ENCODE results near the gene FRMD4B.

FRMD4B gene

GRCh38 chr3:69260216-69260787 lies 125.6 kb downstream of the FRMD4B start:
- H3K27ac ChIP-seq (ENCODE audit: low read depth, low read length): no peak overlapping the region
- no peaks in the 10 kb centered on the region for H3K4me1 ChIP-seq (ENCODE audit: control insufficient read depth in 5 of 5, insufficient read depth in 5 of 5, low read length in 5 of 5)
- no peak overlapping the region for H3K4me3 ChIP-seq (ENCODE audit: low read depth in 1 of 5, low read length in 5 of 5)
- H3K9ac ChIP-seq (ENCODE audit: low read length in 5 of 5): no peak overlapping the region
- no peaks in the 10 kb centered on the region for H3K9me3 ChIP-seq (ENCODE audit: control insufficient read depth in 5 of 5, low read length in 5 of 5)
- H3K27me3 ChIP-seq (ENCODE audit: control insufficient read depth in 5 of 5, insufficient read depth in 4 of 5, low read length in 5 of 5): no peaks in the 10 kb centered on the region
- peaks cover 0 to 2% (median 0%) of the 10 kb centered on the region in 5 donors for H3K36me3 ChIP-seq (ENCODE audit: control insufficient read depth in 5 of 5, insufficient read depth in 5 of 5, low read length in 5 of 5)

- Histone ChIP-seq H3K4me3 (ENCODE audit: low read depth in 1 of 5, low read length in 5 of 5) (no peak overlapping the region), H3K36me3 (ENCODE audit: control insufficient read depth in 5 of 5, insufficient read depth in 5 of 5, low read length in 5 of 5) (peaks cover 0 to 4% (median 0%) of the 10 kb centered on the region in 5 donors), H3K9me3 (ENCODE audit: control insufficient read depth in 5 of 5, low read length in 5 of 5) (no peaks in the 10 kb centered on the region), H3K9ac (ENCODE audit: low read length in 5 of 5) (no peak overlapping the region), H3K27me3 (ENCODE audit: control insufficient read depth in 5 of 5, insufficient read depth in 4 of 5, low read length in 5 of 5) (no peaks in the 10 kb centered on the region), H3K4me1 (ENCODE audit: control insufficient read depth in 5 of 5, insufficient read depth in 5 of 5, low read length in 5 of 5) (no peaks in the 10 kb centered on the region), H3K27ac (ENCODE audit: low read depth, low read length) (no peak overlapping the region)
These were observed 126.8 kb downstream of the FRMD4B start for GRCh38 chr3:69259125-69259524.

DNA sequence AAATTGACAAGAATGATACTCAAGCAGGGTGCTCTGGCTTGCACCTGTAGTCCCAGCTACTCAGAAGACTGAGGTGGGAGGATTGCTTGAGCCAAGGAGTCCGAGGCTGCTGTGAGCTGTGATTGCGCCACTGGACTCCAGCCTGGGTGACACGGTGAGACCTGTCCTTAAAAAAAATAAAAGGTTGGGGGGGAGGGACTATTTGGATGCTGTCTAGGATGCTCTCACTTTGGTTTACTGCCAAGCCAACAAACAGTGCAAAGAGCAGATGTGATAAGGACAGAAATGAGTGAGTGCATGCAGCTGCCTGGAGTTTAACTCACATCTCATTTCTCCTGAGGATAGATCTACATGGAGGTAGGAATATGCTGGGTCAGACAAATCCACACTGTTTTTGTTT lies 130.0 kb downstream of the FRMD4B start:
- Histone ChIP-seq H3K9me3 (ENCODE audit: control insufficient read depth in 5 of 5, low read length in 5 of 5) (no peaks in the 10 kb centered on the region), H3K9ac (ENCODE audit: low read length in 5 of 5) (no peak overlapping the region), H3K4me3 (ENCODE audit: low read depth in 1 of 5, low read length in 5 of 5) (no peak overlapping the region), H3K4me1 (ENCODE audit: control insufficient read depth in 5 of 5, insufficient read depth in 5 of 5, low read length in 5 of 5) (no peaks in the 10 kb centered on the region), H3K36me3 (ENCODE audit: control insufficient read depth in 5 of 5, insufficient read depth in 5 of 5, low read length in 5 of 5) (peaks cover 0 to 4% (median 0%) of the 10 kb centered on the region in 5 donors), H3K27ac (ENCODE audit: low read depth, low read length) (no peak overlapping the region), H3K27me3 (ENCODE audit: control insufficient read depth in 5 of 5, insufficient read depth in 4 of 5, low read length in 5 of 5) (no peaks in the 10 kb centered on the region)

- Histone ChIP-seq H3K4me1 (ENCODE audit: control insufficient read depth in 5 of 5, insufficient read depth in 5 of 5, low read length in 5 of 5) (no peaks in the 10 kb centered on the region), H3K27ac (ENCODE audit: low read depth, low read length) (no peak overlapping the region), H3K4me3 (ENCODE audit: low read depth in 1 of 5, low read length in 5 of 5) (no peak overlapping the region), H3K27me3 (ENCODE audit: control insufficient read depth in 5 of 5, insufficient read depth in 4 of 5, low read length in 5 of 5) (no peaks in the 10 kb centered on the region), H3K9me3 (ENCODE audit: control insufficient read depth in 5 of 5, low read length in 5 of 5) (no peaks in the 10 kb centered on the region), H3K36me3 (ENCODE audit: control insufficient read depth in 5 of 5, insufficient read depth in 5 of 5, low read length in 5 of 5) (peaks cover 0 to 4% (median 0%) of the 10 kb centered on the region in 5 donors), H3K9ac (ENCODE audit: low read length in 5 of 5) (no peak overlapping the region)
These were observed 131.5 kb downstream of the FRMD4B start for GRCh38 chr3:69254351-69254750.

GRCh38 chr3:69252631-69253030 lies 133.3 kb downstream of the FRMD4B start:
- Histone ChIP-seq H3K9ac (ENCODE audit: low read length in 5 of 5) (no peak overlapping the region), H3K4me1 (ENCODE audit: control insufficient read depth in 5 of 5, insufficient read depth in 5 of 5, low read length in 5 of 5) (no peaks in the 10 kb centered on the region), H3K27ac (ENCODE audit: low read depth, low read length) (no peak overlapping the region), H3K4me3 (ENCODE audit: low read depth in 1 of 5, low read length in 5 of 5) (no peak overlapping the region), H3K36me3 (ENCODE audit: control insufficient read depth in 5 of 5, insufficient read depth in 5 of 5, low read length in 5 of 5) (peaks cover 0 to 8% (median 0%) of the 10 kb centered on the region in 5 donors), H3K27me3 (ENCODE audit: control insufficient read depth in 5 of 5, insufficient read depth in 4 of 5, low read length in 5 of 5) (no peaks in the 10 kb centered on the region), H3K9me3 (ENCODE audit: control insufficient read depth in 5 of 5, low read length in 5 of 5) (no peaks in the 10 kb centered on the region)

DNA sequence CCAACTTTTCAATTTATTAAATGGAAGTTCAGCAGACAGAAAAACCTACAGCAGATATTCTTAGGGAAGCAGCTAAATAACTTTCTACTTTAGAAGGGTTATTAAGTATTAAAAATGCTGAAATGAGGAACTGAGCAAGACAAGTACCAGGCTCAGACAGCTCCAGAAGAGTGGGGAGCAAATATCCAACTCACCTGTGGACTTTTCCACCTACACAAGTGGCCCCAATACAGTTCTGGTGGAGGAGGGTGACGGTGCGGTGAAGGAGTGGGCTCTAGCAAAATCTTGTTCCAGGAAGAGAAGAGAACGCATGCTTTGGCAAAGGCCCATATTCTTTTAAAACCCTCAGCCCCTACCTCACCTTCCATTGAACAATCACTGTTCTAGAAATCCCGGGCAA lies 133.7 kb downstream of the FRMD4B start:
- no peaks in the 10 kb centered on the region for H3K4me1 ChIP-seq (ENCODE audit: control insufficient read depth in 5 of 5, insufficient read depth in 5 of 5, low read length in 5 of 5)
- no peaks in the 10 kb centered on the region for H3K27me3 ChIP-seq (ENCODE audit: control insufficient read depth in 5 of 5, insufficient read depth in 4 of 5, low read length in 5 of 5)
- no peak overlapping the region for H3K27ac ChIP-seq (ENCODE audit: low read depth, low read length)
- H3K36me3 ChIP-seq (ENCODE audit: control insufficient read depth in 5 of 5, insufficient read depth in 5 of 5, low read length in 5 of 5): peaks cover 0 to 8% (median 0%) of the 10 kb centered on the region in 5 donors
- H3K9ac ChIP-seq (ENCODE audit: low read length in 5 of 5): no peak overlapping the region
- no peaks in the 10 kb centered on the region for H3K9me3 ChIP-seq (ENCODE audit: control insufficient read depth in 5 of 5, low read length in 5 of 5)
- no peak overlapping the region for H3K4me3 ChIP-seq (ENCODE audit: low read depth in 1 of 5, low read length in 5 of 5)

DNA sequence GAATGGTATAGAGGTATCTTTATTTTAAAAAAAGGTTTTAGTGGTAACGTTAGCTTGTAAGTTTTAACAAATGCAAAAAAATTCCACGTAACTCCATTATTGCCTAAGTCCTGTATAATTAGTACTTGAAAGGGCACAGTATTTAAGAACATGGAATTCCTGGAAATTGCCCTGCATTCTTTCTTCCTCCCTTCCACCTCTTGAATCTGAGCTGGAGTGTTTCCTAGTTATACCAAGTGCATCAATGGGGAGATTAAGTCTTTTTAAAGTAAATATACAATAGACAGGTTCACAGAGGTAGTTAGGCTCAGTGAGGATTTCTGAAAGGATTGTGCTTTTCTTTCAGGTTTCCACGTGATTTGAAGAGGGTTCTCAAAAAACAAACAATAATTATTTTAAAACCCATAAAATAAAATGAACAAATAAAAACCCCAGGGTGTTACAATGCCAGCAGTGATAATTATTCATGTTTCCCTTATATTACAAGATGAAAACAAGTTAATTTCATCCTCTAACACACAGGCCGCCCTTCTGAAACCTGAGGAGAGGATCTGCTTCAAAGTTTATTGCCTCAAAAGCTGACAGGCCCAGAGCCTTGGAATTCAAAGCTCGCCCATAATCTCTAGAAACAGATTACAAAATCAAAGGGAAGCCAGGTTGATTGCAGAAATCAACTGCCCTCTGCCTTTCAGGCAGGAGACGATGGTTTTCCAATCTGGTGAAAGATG lies 134.6 kb downstream of the FRMD4B start:
- H3K27ac ChIP-seq (ENCODE audit: low read depth, low read length): no peak overlapping the region
- H3K4me1 ChIP-seq (ENCODE audit: control insufficient read depth in 5 of 5, insufficient read depth in 5 of 5, low read length in 5 of 5): no peaks in the 10 kb centered on the region
- peaks cover 0 to 8% (median 0%) of the 10 kb centered on the region in 5 donors for H3K36me3 ChIP-seq (ENCODE audit: control insufficient read depth in 5 of 5, insufficient read depth in 5 of 5, low read length in 5 of 5)
- no peak overlapping the region for H3K9ac ChIP-seq (ENCODE audit: low read length in 5 of 5)
- H3K4me3 ChIP-seq (ENCODE audit: low read depth in 1 of 5, low read length in 5 of 5): no peak overlapping the region
- no peaks in the 10 kb centered on the region for H3K27me3 ChIP-seq (ENCODE audit: control insufficient read depth in 5 of 5, insufficient read depth in 4 of 5, low read length in 5 of 5)
- no peaks in the 10 kb centered on the region for H3K9me3 ChIP-seq (ENCODE audit: control insufficient read depth in 5 of 5, low read length in 5 of 5)

DNA sequence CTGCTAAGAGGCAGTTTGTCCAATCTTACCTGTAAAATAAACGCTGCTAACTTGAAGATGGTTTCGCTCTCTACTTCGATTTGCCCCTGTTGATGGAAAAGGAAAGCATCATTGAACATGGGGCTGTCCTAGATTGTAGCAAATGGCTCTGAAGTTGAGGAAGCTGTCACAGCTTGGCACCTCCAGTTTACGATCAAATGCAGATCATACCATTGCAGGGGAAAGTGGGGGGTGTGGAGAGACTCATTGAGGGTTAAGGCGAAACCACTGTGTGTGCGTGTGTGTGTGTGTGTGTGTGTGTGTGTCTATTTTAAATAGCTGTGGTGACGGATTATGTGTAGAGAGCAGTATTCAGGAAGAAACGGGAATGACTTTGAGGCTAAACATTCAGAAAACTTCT lies 135.9 kb downstream of the FRMD4B start:
- Histone ChIP-seq H3K4me3 (ENCODE audit: low read depth in 1 of 5, low read length in 5 of 5) (peak overlapping the region in 4 of 5 donors; percentile 18 to 60 (median 33)), H3K9me3 (ENCODE audit: control insufficient read depth in 5 of 5, low read length in 5 of 5) (no peaks in the 10 kb centered on the region), H3K27me3 (ENCODE audit: control insufficient read depth in 5 of 5, insufficient read depth in 4 of 5, low read length in 5 of 5) (no peaks in the 10 kb centered on the region), H3K36me3 (ENCODE audit: control insufficient read depth in 5 of 5, insufficient read depth in 5 of 5, low read length in 5 of 5) (peaks cover 0 to 6% (median 0%) of the 10 kb centered on the region in 5 donors), H3K27ac (ENCODE audit: low read depth, low read length) (no peak overlapping the region), H3K4me1 (ENCODE audit: control insufficient read depth in 5 of 5, insufficient read depth in 5 of 5, low read length in 5 of 5) (no peaks in the 10 kb centered on the region), H3K9ac (ENCODE audit: low read length in 5 of 5) (no peak overlapping the region)

- H3K4me3 ChIP-seq (ENCODE audit: low read depth in 1 of 5, low read length in 5 of 5): no peak overlapping the region
- H3K4me1 ChIP-seq (ENCODE audit: control insufficient read depth in 5 of 5, insufficient read depth in 5 of 5, low read length in 5 of 5): no peaks in the 10 kb centered on the region
- H3K27me3 ChIP-seq (ENCODE audit: control insufficient read depth in 5 of 5, insufficient read depth in 4 of 5, low read length in 5 of 5): no peaks in the 10 kb centered on the region
- H3K36me3 ChIP-seq (ENCODE audit: control insufficient read depth in 5 of 5, insufficient read depth in 5 of 5, low read length in 5 of 5): peaks cover 0 to 4% (median 0%) of the 10 kb centered on the region in 5 donors
- no peaks in the 10 kb centered on the region for H3K9me3 ChIP-seq (ENCODE audit: control insufficient read depth in 5 of 5, low read length in 5 of 5)
- no peak overlapping the region for H3K27ac ChIP-seq (ENCODE audit: low read depth, low read length)
- no peak overlapping the region for H3K9ac ChIP-seq (ENCODE audit: low read length in 5 of 5)
These were observed 136.9 kb downstream of the FRMD4B start for GRCh38 chr3:69249001-69249400.

GRCh38 chr3:69248436-69248835 lies 137.5 kb downstream of the FRMD4B start:
- Histone ChIP-seq H3K36me3 (ENCODE audit: control insufficient read depth in 5 of 5, insufficient read depth in 5 of 5, low read length in 5 of 5) (peaks cover 0 to 4% (median 0%) of the 10 kb centered on the region in 5 donors), H3K4me3 (ENCODE audit: low read depth in 1 of 5, low read length in 5 of 5) (no peak overlapping the region), H3K9me3 (ENCODE audit: control insufficient read depth in 5 of 5, low read length in 5 of 5) (no peaks in the 10 kb centered on the region), H3K9ac (ENCODE audit: low read length in 5 of 5) (no peak overlapping the region), H3K27ac (ENCODE audit: low read depth, low read length) (no peak overlapping the region), H3K4me1 (ENCODE audit: control insufficient read depth in 5 of 5, insufficient read depth in 5 of 5, low read length in 5 of 5) (no peaks in the 10 kb centered on the region), H3K27me3 (ENCODE audit: control insufficient read depth in 5 of 5, insufficient read depth in 4 of 5, low read length in 5 of 5) (no peaks in the 10 kb centered on the region)
